B cell (primary cell): Measurements from ENCODE around the gene ATG7.

ENCODE experiments used
- EZH2 ChIP-seq: IDR thresholded peaks from 2 replicates; pipeline ENCODE4 v1.6.1; 2012; ENCODE audit warnings: borderline replicate concordance, low read depth, mild to moderate bottlenecking, moderate library complexity, low read length; ENCODE audit not compliant: insufficient read depth, poor library complexity, severe bottlenecking
- TF ChIP-seq, protein P1 (sequence below): fragments of 200-600 bp; IDR thresholded peaks from one replicate; pipeline ENCODE4 v1.8.0; 2022; ENCODE audit warnings: antibody characterized with exemption, mild to moderate bottlenecking

DNA sequence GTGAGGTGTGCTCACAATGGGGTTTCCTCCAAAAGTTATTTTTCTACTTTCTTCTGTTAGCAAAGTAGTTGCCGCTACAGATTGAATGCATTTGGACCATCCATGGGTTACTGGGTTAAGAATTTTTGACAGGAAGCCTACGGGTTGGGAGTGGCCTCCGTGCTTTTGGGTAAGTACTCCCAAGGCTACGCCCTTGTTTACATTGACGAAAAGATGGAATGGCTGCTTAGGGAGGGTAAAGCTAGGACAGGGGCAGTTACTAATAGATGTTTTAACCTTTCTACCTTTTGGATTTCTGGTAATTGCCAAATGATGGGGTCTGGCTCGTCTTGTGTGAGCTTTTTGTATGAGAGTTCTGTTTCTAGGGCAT, 20.4 kb upstream of the ATG7 start:
- TF ChIP-seq, protein P1, sequence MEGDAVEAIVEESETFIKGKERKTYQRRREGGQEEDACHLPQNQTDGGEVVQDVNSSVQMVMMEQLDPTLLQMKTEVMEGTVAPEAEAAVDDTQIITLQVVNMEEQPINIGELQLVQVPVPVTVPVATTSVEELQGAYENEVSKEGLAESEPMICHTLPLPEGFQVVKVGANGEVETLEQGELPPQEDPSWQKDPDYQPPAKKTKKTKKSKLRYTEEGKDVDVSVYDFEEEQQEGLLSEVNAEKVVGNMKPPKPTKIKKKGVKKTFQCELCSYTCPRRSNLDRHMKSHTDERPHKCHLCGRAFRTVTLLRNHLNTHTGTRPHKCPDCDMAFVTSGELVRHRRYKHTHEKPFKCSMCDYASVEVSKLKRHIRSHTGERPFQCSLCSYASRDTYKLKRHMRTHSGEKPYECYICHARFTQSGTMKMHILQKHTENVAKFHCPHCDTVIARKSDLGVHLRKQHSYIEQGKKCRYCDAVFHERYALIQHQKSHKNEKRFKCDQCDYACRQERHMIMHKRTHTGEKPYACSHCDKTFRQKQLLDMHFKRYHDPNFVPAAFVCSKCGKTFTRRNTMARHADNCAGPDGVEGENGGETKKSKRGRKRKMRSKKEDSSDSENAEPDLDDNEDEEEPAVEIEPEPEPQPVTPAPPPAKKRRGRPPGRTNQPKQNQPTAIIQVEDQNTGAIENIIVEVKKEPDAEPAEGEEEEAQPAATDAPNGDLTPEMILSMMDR = no peak
- TF ChIP-seq EZH2 = no peak
